ENCODE results near the gene MEF2B. TPM values are rescaled to one million over a fixed set of nuclear protein-coding genes. Genes with fewer than 3 reads are reported as not detected.

Gene MEF2B
- total RNA-seq, 6 donors from 2014 or later, result 2.0 to 3.9 (median 3.1) TPM; not detected in 3

DNA sequence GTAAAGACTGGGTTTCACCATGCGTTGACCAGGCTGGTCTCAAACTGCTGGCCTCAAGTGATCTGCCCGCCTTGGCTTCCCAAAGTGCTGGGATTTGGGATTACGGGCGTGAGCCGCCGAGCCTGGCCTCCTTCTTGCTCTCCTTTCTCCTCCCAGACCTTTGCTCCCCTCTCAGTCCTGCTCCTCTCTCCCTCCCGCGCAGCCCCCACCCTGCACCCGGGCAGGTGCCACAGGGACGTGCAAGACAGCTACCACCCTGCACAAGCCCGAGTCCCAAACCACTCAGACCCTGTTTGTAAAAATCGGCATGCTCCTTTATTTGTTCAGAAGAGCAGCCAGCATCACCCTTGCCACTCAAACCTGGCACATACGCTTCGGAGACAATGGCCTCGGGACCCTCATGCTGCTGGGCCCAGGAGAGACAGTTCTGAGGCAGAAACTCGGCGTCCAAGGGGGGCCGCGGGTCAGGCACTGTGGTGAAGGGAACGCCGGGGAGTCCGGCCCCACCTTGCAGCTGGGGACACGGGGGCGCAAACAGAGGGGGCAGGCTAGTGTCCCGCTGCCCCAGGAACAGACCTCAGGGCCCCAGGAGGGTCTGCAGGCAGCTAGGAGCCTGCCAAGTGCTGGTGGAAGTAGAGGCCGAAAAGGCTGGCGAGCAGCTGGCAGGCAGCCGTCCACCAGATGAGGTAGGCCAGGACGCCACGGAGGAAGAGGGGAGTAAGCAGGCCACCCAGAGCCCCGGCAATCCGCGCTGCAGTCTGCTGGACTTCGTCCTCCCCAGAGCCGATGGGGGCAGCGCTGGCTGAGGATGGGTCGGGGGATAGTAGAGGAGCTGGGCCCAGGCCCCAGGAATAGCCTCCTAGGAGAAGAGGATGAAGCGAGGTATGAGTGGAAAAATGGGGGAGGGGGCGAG lies 50.5 kb downstream of the MEF2B start:
- H3K4me3 ChIP-seq, result no peak overlapping the region

DNA sequence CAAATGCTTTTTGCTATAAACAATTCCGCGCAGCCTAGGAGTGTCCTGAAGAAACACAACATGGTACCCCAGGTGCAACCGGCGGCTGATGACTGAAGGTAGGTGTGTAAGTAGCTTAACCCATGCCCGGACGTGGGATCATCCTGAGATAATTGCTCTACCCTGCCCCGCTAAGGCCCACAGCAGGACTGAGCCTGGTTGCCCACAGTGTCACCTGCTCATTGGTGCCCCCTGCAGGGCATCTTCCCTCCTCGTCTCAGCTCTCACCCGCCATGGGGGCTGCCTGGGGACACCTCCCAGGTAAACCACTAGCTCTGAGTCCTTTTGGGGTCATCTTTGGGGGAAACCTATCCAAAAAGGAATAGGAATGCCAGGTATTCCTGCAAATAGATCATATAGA lies 54.1 kb downstream of the MEF2B start:
- Histone ChIP-seq H3K27ac (no peak overlapping the region), H3K4me3 (no peak overlapping the region), H3K4me1 (peaks cover 0 to 2% (median 0%) of the 10 kb centered on the region in 4 donors), H3K36me3 (peaks cover 0 to 16% (median 9%) of the 10 kb centered on the region in 4 donors), H3K9me3 (no peaks in the 10 kb centered on the region), H3K27me3 (no peaks in the 10 kb centered on the region)
- ATAC-seq (ENCODE audit: low FRiP score in 2 of 2), result peak in 1 of 2 donors; percentile 47
- TF ChIP-seq, protein P1, sequence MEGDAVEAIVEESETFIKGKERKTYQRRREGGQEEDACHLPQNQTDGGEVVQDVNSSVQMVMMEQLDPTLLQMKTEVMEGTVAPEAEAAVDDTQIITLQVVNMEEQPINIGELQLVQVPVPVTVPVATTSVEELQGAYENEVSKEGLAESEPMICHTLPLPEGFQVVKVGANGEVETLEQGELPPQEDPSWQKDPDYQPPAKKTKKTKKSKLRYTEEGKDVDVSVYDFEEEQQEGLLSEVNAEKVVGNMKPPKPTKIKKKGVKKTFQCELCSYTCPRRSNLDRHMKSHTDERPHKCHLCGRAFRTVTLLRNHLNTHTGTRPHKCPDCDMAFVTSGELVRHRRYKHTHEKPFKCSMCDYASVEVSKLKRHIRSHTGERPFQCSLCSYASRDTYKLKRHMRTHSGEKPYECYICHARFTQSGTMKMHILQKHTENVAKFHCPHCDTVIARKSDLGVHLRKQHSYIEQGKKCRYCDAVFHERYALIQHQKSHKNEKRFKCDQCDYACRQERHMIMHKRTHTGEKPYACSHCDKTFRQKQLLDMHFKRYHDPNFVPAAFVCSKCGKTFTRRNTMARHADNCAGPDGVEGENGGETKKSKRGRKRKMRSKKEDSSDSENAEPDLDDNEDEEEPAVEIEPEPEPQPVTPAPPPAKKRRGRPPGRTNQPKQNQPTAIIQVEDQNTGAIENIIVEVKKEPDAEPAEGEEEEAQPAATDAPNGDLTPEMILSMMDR (IDR thresholded peaks at IDR 0.05), result peak in 5 of 6 experiments; percentile 33 to 56 (median 41)
- TF ChIP-seq POLR2AphosphoS5 (IDR thresholded peaks at IDR 0.05), result no peak
- 85 to 86% methylated on average over 3 to 9 of the region's 9 CpGs for WGBS, 2 donors
- peak in 1 of 2 donors; percentile 38 for DNase-seq

More for the DNA sequence above, 50.5 kb downstream of the MEF2B start:
- ATAC-seq (ENCODE audit: low FRiP score in 2 of 2) (peak in 1 of 2 donors; percentile 27), DNase-seq (peak in 1 of 2 donors; percentile 55)
- Histone ChIP-seq H3K4me1 (no peaks in the 10 kb centered on the region), H3K36me3 (peaks cover 0 to 20% (median 9%) of the 10 kb centered on the region in 4 donors), H3K9me3 (no peaks in the 10 kb centered on the region), H3K27ac (no peak overlapping the region), H3K27me3 (no peaks in the 10 kb centered on the region)
- TF ChIP-seq, protein P1 (IDR thresholded peaks at IDR 0.05), result no peak
- no peak for TF ChIP-seq POLR2AphosphoS5 (IDR thresholded peaks at IDR 0.05)
- no peak for TF ChIP-seq EP300 (IDR thresholded peaks at IDR 0.05)
- no peak for TF ChIP-seq POLR2A (IDR thresholded peaks at IDR 0.05)
- WGBS, 2 donors, result 93 to 97% methylated on average over 34 to 38 of the region's 39 CpGs

DNA sequence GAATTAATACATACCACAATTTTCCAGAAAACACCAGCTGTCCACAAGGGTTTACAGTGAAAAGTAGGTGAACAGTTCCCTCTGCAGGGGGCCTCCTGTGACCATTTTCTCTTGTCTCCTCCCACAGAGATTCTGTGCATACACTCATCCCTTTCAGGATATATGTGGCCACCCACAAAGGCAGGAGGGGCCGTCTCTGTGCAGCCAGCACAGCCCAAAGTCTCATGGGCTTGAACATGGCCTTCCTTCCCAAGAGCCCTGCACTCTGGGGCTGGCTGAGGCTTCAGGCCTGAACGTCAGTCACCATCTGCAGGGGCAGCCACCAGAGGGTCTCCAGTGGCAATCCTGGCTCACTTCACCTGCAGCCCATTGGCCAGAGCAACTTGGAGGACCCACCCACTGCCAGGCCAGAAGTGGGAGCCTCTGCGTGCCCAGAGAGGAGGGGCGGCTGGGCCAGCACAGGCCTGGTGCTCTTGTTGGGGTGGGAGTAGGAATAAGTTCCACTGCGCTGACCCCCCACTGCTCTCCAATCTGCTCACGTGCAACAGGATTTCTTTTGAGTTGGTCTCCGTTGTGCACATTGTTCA lies 56.9 kb downstream of the MEF2B start:
- TF ChIP-seq, protein P1 (IDR thresholded peaks at IDR 0.05), result no peak
- no peak for TF ChIP-seq EP300 (IDR thresholded peaks at IDR 0.05)
- no peak for TF ChIP-seq POLR2AphosphoS5 (IDR thresholded peaks at IDR 0.05)
- no peak for TF ChIP-seq POLR2A (IDR thresholded peaks at IDR 0.05)
- H3K27me3 ChIP-seq, result no peaks in the 10 kb centered on the region
- H3K4me3 ChIP-seq, result no peak overlapping the region
- DNase-seq (no peak), ATAC-seq (ENCODE audit: low FRiP score in 2 of 2) (peak in 1 of 2 donors; percentile 9)
- no peak overlapping the region for H3K27ac ChIP-seq
- H3K4me1 ChIP-seq, result peaks cover 6 to 15% (median 7%) of the 10 kb centered on the region in 4 donors
- no peaks in the 10 kb centered on the region for H3K36me3 ChIP-seq
- no peaks in the 10 kb centered on the region for H3K9me3 ChIP-seq
- WGBS, 2 donors, result 44 to 59% methylated on average over 3 to 7 of the region's 7 CpGs

DNA sequence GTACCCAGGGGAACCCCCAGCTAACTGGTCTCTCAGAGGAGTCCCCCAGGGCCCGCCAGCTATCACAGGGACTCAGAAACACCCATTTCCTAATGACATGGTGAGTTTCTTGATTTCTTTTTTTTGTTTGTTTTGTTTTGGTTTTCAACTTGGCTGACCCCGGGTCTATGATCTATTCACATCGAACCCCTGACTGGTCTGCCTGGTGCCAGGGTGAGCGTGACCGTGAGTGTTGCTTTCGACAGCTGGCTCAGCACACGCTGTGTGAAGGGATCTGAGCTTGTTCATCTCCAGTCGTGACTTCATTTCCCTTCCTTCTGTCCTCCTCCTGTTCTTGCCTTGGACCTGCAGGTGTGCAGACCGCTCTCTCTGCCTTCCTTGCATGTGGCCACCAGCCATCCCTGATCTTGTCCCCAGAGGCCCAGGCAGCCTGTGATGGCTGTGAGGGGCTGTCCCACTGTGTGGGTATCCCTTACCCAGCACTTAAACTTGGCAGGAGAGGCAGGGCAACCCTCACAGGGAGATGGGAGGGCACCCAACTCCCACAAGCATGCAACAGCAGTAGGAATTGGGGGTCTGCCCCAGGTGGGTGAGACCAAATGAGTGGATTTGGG lies 58.0 kb downstream of the MEF2B start:
- Histone ChIP-seq H3K4me1 (peaks cover 6 to 15% (median 7%) of the 10 kb centered on the region in 4 donors), H3K4me3 (no peak overlapping the region), H3K27ac (no peak overlapping the region), H3K36me3 (peaks cover 0 to 4% (median 0%) of the 10 kb centered on the region in 4 donors), H3K27me3 (no peaks in the 10 kb centered on the region), H3K9me3 (no peaks in the 10 kb centered on the region)
- WGBS, 2 donors, result 78 to 85% methylated on average over 9 of the region's 9 CpGs
- TF ChIP-seq POLR2AphosphoS5 (IDR thresholded peaks at IDR 0.05) (no peak), EP300 (IDR thresholded peaks at IDR 0.05) (no peak), POLR2A (IDR thresholded peaks at IDR 0.05) (no peak)
- TF ChIP-seq, protein P1 (IDR thresholded peaks at IDR 0.05), result no peak
- ATAC-seq (ENCODE audit: low FRiP score in 2 of 2), result no peak
- DNase-seq, result no peak
